ENCODE results near the gene GAB2. TPM values are rescaled to one million over a fixed set of nuclear protein-coding genes. Genes with fewer than 3 reads are reported as not detected.
"Not testable (repeated sequence)": the region's sequence is repeated elsewhere in the genome, so short reads cannot be mapped to it uniquely, and the experiment has no call there.

The GAB2 gene
- 23.1 TPM for total RNA-seq

DNA sequence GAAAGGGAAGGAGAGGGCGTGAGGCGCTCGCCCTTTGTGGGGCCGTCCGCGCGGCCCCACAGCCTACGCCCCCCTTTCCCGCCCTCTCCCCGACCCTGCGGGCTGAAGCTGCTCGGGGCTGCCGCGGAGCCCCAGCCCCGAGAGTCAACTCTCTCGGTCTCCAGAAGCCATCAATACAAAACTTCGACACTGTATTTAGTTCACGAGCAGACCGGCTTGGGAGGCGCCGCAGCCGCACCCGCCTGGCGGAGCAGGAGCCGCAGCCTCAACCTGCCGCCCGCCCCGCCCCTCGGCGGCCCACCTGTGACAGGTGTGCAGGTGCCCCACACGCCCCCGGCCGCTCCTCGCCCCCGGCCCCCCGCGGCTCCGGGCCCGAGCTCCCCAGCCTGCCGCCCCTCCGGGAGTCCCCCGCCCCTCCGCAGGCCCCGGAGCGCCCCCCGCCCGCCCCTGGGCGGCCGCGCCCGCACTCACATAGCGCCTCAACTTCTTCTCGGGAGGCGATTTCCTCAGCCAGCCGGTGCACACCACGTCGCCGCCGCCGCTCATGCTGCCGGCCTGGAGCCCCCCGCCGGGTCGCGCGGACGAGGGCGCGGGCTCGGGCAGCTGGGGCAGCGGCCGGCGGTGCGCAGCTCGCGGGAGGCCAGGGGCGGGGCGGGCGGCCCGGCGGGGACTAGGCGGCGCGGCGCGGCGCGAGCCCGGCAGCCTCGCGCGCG is at the start of gene GAB2:
Gene GAB2 (minus strand): TSS at position 646 of the 713 bp plus-strand sequence. CDS start 100 bp downstream, at position 546.
- no peak for DNase-seq

GRCh38 chr11:78467370-78467769 is 49.8 kb upstream of the GAB2 start:
- no peak for DNase-seq

DNA sequence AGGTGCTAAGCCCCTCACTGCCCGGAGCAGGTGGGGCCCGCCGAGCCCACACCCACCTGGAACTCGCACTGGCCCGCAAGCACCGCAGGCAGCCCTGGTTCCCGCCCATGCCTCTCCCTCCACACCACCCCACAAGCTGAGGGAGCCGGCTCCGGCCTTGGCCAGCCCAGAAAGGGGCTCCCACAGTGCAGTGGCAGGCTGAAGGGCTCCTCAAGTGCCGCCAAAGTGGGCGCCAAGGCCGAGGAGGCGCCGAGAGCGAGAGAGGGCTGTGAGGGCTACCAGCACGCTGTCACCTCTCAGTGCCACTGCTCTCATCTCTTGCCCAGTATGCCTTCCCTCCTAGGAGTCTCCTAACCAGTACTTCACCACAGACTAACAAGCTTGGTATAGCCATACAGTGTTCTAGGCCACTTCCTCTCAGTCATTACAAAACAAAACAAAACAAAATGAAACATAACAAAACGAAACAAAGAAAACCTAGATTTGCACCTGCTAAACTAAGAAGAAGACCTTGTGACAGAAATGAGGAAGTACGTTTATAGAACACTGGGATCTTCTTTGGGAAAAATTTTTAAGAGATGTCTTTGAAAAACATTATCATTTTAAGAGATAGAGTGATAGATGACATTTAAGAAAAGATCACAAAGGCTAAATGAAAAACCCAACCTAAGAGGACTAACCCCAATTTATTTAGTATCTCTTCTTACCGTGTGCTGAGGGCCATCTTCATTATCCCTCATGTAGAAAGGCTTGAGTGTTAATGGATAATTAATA is 47.7 kb upstream of the GAB2 start:
- no peak for DNase-seq

- not testable (repeated sequence) for DNase-seq
These were observed 47.2 kb upstream of the GAB2 start for GRCh38 chr11:78464787-78465168.

DNA sequence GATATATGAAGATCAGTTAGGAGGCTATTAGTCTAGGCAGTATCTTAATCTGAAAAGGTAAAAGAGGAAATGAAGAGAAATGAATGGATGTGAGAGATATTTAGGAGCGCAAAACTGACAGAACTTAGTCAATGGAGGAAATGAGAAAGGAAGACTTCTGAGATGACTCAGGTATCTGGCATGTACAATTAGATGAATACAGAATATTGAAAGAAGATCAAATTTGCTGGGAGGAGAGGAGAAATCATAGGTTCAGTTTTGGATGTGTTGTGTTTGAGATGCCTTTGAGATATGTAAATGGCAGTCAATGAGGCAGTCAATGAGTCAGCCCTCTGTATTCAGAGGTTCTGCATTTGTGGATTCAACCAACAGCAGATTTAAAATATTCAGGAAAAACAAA is 42.9 kb upstream of the GAB2 start:
- no peak for DNase-seq

GRCh38 chr11:78459738-78460137 is 42.1 kb upstream of the GAB2 start:
- no peak for DNase-seq

- no peak for DNase-seq
These were observed 39.8 kb upstream of the GAB2 start for GRCh38 chr11:78457448-78457847.

DNA sequence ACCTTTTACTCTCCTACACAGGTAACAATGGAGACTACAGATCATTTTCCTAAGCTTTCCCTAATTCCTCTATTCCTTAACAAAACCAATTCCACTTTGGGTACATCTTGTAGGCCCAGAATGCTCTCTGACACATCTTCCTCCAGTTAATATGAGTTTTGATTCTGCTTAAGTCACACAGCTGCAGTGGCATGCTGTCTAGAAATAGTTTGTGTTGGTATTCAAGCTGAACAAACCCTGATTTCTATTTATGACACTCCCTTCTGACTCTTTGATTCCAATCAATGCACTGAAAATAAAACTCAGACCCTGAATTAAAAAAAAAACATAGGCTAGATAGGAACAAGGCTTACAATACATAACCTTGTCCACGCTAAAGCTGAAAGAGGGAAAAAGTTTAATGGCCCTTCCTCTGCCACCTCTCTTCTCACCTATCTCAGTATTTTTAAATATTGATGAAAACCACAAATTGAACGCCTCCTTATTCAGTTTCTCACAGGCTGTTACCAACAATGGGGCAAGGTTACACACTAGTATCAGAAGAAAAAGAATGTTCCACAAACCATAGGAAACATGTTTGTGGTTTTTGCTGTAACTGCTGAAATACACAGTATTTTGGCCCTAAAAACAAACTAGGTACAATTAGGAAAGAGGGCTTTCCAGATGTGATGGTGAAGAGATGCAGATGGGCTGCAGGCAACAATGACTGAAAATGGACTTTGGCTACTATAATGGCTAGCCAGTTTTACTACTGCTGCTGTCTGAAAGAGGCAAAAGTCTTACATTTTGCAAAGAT is 35.7 kb upstream of the GAB2 start:
- no peak for DNase-seq

GRCh38 chr11:78451371-78452150 is 33.9 kb upstream of the GAB2 start:
- no peak for DNase-seq

DNA sequence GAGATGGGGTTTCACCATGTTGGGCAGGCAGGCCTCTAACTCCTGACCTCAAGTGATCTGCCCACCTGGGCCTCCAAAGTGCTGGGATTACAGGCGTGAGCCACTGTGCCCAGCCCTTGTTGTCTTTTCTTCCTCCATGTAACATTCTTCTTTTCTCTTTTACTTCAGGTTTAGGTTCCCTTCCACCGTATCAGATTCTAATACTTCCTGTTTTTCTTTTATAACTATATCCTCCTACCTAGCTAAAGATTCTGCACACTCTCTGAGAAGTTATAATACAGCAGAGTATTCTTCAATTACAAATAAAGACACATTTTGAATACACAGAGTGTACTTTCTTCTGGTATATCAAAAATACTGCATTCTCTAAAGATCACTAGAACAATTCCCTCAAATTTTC is 33.2 kb upstream of the GAB2 start:
- DNase-seq, result no peak

DNA sequence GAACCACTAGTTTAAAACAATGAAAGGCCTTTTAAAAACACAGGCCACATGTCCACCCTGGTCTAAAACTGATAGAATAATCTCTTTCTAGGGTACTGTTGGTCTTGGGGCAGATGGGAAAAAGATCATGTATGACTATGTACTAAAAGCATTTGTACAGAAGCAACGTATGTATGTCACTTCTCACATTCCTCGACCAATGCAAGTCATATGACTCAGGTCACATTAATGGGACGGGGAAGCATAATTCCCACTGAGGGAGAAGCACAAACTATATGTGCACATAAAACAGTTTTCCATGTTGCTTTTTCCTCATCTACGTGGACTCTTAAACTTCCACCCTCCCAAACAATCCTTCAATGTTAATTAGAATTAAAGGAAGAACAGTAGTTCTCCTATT is 32.2 kb upstream of the GAB2 start:
- no peak for DNase-seq

GRCh38 chr11:78446210-78446609 is 28.6 kb upstream of the GAB2 start:
- DNase-seq, result no peak

DNA sequence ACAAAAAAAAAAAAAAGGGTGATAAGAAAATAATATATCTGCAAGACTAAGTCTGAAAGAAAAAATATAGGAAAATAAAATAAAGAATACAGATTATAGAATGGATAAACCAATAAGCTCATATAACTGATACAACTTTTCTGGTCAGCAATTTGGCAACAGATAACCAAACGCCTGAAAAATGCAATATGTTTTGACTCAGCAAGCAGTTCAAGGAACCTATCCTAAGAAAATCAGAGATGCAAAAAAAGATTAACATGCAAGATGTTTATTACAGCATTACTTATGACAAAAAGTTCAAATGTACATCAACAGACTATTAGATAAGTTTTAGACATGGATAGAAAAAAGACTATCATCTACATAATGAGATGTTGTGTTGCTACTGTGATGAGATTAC is 27.1 kb upstream of the GAB2 start:
- DNase-seq, result no peak

DNA sequence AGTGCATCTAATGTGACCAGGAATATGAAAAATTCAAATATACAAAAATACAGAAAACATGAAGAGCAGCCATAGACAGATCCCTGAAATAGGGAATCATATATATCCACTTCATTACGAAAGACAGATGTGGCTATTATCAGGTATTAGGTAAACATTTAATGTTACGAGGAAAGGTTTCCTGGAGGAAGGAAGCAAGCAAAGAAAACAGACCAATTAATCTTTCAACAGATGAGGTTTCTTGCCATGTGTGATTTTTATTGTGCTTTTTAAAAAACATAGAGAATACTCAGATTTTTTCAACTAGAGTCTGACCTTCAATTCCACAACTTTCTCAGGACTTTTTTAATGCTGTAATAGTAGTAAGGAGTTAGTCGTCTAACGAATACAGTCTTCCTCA is 24.3 kb upstream of the GAB2 start:
- no peak for DNase-seq

- DNase-seq, result no peak
These were observed 20.8 kb upstream of the GAB2 start for GRCh38 chr11:78438298-78438975.

DNA sequence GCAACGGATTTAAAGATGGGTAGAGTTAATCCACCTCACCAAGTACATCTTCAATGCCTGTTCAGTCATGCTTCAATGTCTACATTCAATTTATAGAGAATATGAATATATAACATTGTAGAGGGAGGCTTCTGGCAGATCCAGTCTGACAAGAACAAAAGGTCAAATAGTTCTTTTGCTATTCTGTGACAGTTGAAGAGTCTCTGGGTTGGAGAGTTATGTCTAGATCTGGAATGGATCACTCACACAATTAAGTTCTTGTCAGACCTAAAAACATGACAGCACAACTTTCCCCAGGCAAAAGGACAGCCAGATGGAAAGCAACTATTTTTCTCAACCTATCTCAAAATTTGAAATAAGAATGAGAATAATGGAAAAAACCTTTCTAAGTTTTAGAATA is 15.3 kb upstream of the GAB2 start:
- no peak for DNase-seq

GRCh38 chr11:78432058-78432515 is 14.5 kb upstream of the GAB2 start:
- DNase-seq, result no peak

GRCh38 chr11:78429660-78430059 is 12.0 kb upstream of the GAB2 start:
- no peak for DNase-seq

- DNase-seq, result no peak
These were observed 11.6 kb upstream of the GAB2 start for GRCh38 chr11:78429209-78429608.

GRCh38 chr11:78428773-78429172 is 11.2 kb upstream of the GAB2 start:
- no peak for DNase-seq

- no peak for DNase-seq
These were observed 10.6 kb upstream of the GAB2 start for GRCh38 chr11:78428266-78428636.

Data from occipital lobe (tissue), 2 donors.